Astrocyte of the spinal cord (primary cell): ENCODE results near the gene PFKFB3.

Experiments used
- DNase-seq: peaks from one replicate; pipeline ENCODE4 v3.0.0; 2011; ENCODE audit warnings: low read depth, low spot score
- H3K4me3 ChIP-seq: 2 replicates; pipeline ENCODE4 v1.5.1; 2011; ENCODE audit warnings: low read depth, mild to moderate bottlenecking, low read length, moderate library complexity
- CTCF ChIP-seq: IDR thresholded peaks from 2 replicates; pipeline ENCODE4 v1.5.1; 2012; ENCODE audit warnings: low read depth, mild to moderate bottlenecking, low read length, inconsistent platforms
- in situ Hi-C: cut with HindIII; loops from 2 replicates; pipeline ENCODE4 v1.10.0; 2017; ENCODE audit warnings: low sequenced_read_pairs

Gene PFKFB3

GRCh38 chr10:6301488-6302075 lies 98.8 kb downstream of the PFKFB3 start:
- in situ Hi-C loops: no loop called here
- DNase-seq: no peak
- H3K4me3 ChIP-seq: no peak overlapping the region
- no peak for TF ChIP-seq CTCF
